ENCODE data around the gene TOR4A. TPM values are rescaled to one million over a fixed set of nuclear protein-coding genes. Genes with fewer than 3 reads are reported as not detected.

The TOR4A gene
- total and polyA plus RNA-seq, 2 donors (not counting 1 experiment from before 2014, with no cell fraction given): 8.3 to 15.3 TPM

- 94% methylated on average over 26 of the region's 26 CpGs for WGBS (ENCODE audit: insufficient coverage)
- Mint-ChIP-seq H3K27me3 (no peaks in the 10 kb centered on the region), H3K4me3 (no peak overlapping the region), H3K27ac (peak overlapping the region; percentile 61), H3K9me3 (ENCODE audit: insufficient read depth) (no peaks in the 10 kb centered on the region), H3K4me1 (peaks cover 13% of the 10 kb centered on the region)
- Histone ChIP-seq H3K4me3 (ENCODE audit: control extremely low read depth in 1 of 5, extremely low read depth in 1 of 5, insufficient read depth in 1 of 5, low read depth in 2 of 5, low read length in 4 of 5) (no peak overlapping the region), H2AFZ (ENCODE audit: insufficient read depth, low read depth, low read length, poor library complexity, severe bottlenecking) (no peak overlapping the region), H4K20me1 (ENCODE audit: control insufficient read depth, insufficient read depth, low read length, poor library complexity, severe bottlenecking) (no peaks in the 10 kb centered on the region), H3K27ac (ENCODE audit: low read length in 2 of 2) (no peak overlapping the region), H3K36me3 (replicated peaks in 1 of 2; ENCODE audit: control extremely low read depth in 1 of 2, control insufficient read depth in 1 of 2, extremely low read depth in 1 of 2, insufficient read depth in 2 of 2, low read length in 1 of 2) (no peaks in the 10 kb centered on the region), H3K79me2 (ENCODE audit: control insufficient read depth, insufficient read depth, low read length) (no peaks in the 10 kb centered on the region), H3K27me3 (replicated peaks in 1 of 4; ENCODE audit: control extremely low read depth in 1 of 4, control insufficient read depth in 3 of 4, insufficient read depth in 4 of 4, low read length in 3 of 4) (peaks cover 0 to 11% (median 4%) of the 10 kb centered on the region in 4 experiments), H3K9ac (ENCODE audit: low read length) (no peak overlapping the region), H3K4me1 (ENCODE audit: control insufficient read depth in 2 of 2, insufficient read depth in 2 of 2, low read length in 2 of 2) (peaks cover 25 to 35% of the 10 kb centered on the region in 2 donors), H3K4me2 (replicated peaks; ENCODE audit: low read depth, low read length, poor library complexity, severe bottlenecking) (no peak overlapping the region), H3K9me3 (ENCODE audit: control extremely low read depth in 1 of 3, control insufficient read depth in 2 of 3, insufficient read depth in 1 of 3, low read length in 2 of 3) (peaks cover 0 to 10% (median 0%) of the 10 kb centered on the region in 3 donors)
- DNase-seq (peak; percentile 23), ATAC-seq (ENCODE audit: low read depth) (no peak)
- POLR2A ChIA-PET: interaction anchor here (0.6 to 1.1 kb wide), 2 partner anchors 146 to 229 kb away, joined by 4 to 6 read pairs; no protein-coding TSS in a partner anchor
- CTCF ChIA-PET: interaction anchor here (1.0 to 2.8 kb wide), 2 partner anchors 16 to 83 kb away, joined by 3 to 25 read pairs; partner anchors contain the start of gene NRARP
- intact Hi-C loops (cut with micrococcal nuclease): no loop called here
- no peak for TF ChIP-seq CTCF (IDR thresholded peaks at IDR 0.05)
Measured at GRCh38 chr9:137319011-137319738, 41.6 kb downstream of the TOR4A start.

Measured in B cell (primary cell).